Stimulated activated CD8-positive, alpha-beta memory T cell treated with anti-CD3 and anti-CD28 coated beads, Interleukin-7, amount 100 ng/mL, for 24 hours (primary cell): ENCODE data around the gene LIF.
"Not testable (repeated sequence)": the region's sequence is repeated elsewhere in the genome, so short reads cannot be mapped to it uniquely, and the experiment has no call there.

Experiments
- DNase-seq: peaks from one replicate; pipeline ENCODE4 v3.0.0-alpha.2; 2020; ENCODE audit warnings: low read depth

The LIF gene

GRCh38 chr22:30224161-30224857 is 22.2 kb downstream of the LIF start:
- no peak for DNase-seq

GRCh38 chr22:30223303-30223702 is 23.3 kb downstream of the LIF start:
- no peak for DNase-seq

GRCh38 chr22:30222321-30222720 is 24.2 kb downstream of the LIF start:
- DNase-seq: no peak

- no peak for DNase-seq
Observed at GRCh38 chr22:30221121-30221992, 25.2 kb downstream of the LIF start.

GRCh38 chr22:30220338-30221012 is 26.1 kb downstream of the LIF start:
- no peak for DNase-seq

GRCh38 chr22:30219668-30220278 is 26.8 kb downstream of the LIF start:
- no peak for DNase-seq

- no peak for DNase-seq
Observed at GRCh38 chr22:30219049-30219654, 27.4 kb downstream of the LIF start.

- DNase-seq: no peak
Observed at GRCh38 chr22:30217698-30218560, 28.6 kb downstream of the LIF start.

- DNase-seq: no peak
Observed at GRCh38 chr22:30216710-30217109, 29.8 kb downstream of the LIF start.

GRCh38 chr22:30216272-30216671 is 30.3 kb downstream of the LIF start:
- not testable (repeated sequence) for DNase-seq

GRCh38 chr22:30214703-30215407 is 31.7 kb downstream of the LIF start:
- DNase-seq: no peak

- no peak for DNase-seq
Observed at GRCh38 chr22:30212996-30213441, 33.5 kb downstream of the LIF start.

- no peak for DNase-seq
Observed at GRCh38 chr22:30212363-30212995, 34.1 kb downstream of the LIF start.

- DNase-seq: no peak
Observed at GRCh38 chr22:30211124-30211820, 35.3 kb downstream of the LIF start.

- DNase-seq: no peak
Observed at GRCh38 chr22:30210235-30210909, 36.2 kb downstream of the LIF start.

- no peak for DNase-seq
Observed at GRCh38 chr22:30209642-30210041, 36.9 kb downstream of the LIF start.

- no peak for DNase-seq
Observed at GRCh38 chr22:30208631-30209603, 37.6 kb downstream of the LIF start.
